Hypothalamus (tissue), 51 donors: ENCODE measurements around the gene IDH3G.

Experiments used
- DNase-seq, 51 donors: peaks; one replicate each; lab custom pipeline; 2025; lab: John Stamatoyannopoulos, UW

The IDH3G gene

GRCh38 chrX:153736071-153736820, 57.9 kb downstream of the IDH3G start:
- no peak for DNase-seq
